HEK293 (cell line): ENCODE measurements around the gene ENO3.

Source experiments
- CTCF ChIA-PET: fragments of 350-600 bp; formaldehyde crosslinking; extraction: SDS; loops from one replicate; lab custom pipeline; 2021; ENCODE audit warnings: antibody characterized with exemption; lab: Yijun Ruan, JAX
- POLR2A ChIA-PET: fragments of 300-600 bp; formaldehyde crosslinking; extraction: SDS; loops from one replicate; lab custom pipeline; 2020; ENCODE audit warnings: antibody characterized with exemption, inconsistent platforms; lab: Yijun Ruan, JAX
- H3K27ac ChIP-seq: fragments of 200-500 bp; sonication (Bioruptor generic); 2 replicates; pipeline ENCODE4 v1.5.1; 2014; ENCODE audit warnings: low read depth, low read length, control low read depth, inconsistent platforms; ENCODE audit errors: extremely low read depth
- H3K36me3 ChIP-seq, 2 experiments: fragments of 200-500 bp in 1 of 2; sonication (Bioruptor generic) in 1 of 2; 1 replicate in 1 of 2; 2 replicates in 1 of 2; pipeline ENCODE4 v1.5.1; 2014 to 2017; ENCODE audit warnings: inconsistent platforms in 2 of 2, low read length in 2 of 2; ENCODE audit not compliant: control insufficient read depth in 2 of 2, insufficient read depth in 1 of 2
- H3K4me1 ChIP-seq: fragments of 200-500 bp; sonication (Bioruptor generic); 2 replicates; pipeline ENCODE4 v1.5.1; 2014; ENCODE audit warnings: mild to moderate bottlenecking, low read length, inconsistent platforms; ENCODE audit not compliant: control insufficient read depth, insufficient read depth
- H3K4me3 ChIP-seq: 2 replicates; pipeline ENCODE4 v1.5.1; 2011; ENCODE audit warnings: low read depth, mild to moderate bottlenecking, control low read depth, low read length, moderate library complexity
- H3K9me3 ChIP-seq: fragments of 200-500 bp; sonication (Bioruptor generic); 2 replicates; pipeline ENCODE4 v1.5.1; 2014; ENCODE audit warnings: low read depth, low read length, inconsistent platforms; ENCODE audit not compliant: control insufficient read depth, insufficient read depth
- GLI2 ChIP-seq: fragments of 450-650 bp; formaldehyde crosslinking; IDR thresholded peaks from 2 replicates; pipeline ENCODE4; 2017; ENCODE audit warnings: missing biosample characterization, missing genetic modification characterization, low read depth, borderline replicate concordance
- GLI4 ChIP-seq: fragments of 450-650 bp; formaldehyde crosslinking; IDR thresholded peaks from 2 replicates; pipeline ENCODE4 v1.5.1; 2016; ENCODE audit warnings: missing biosample characterization, missing genetic modification characterization
- HOXD13 ChIP-seq: sonication (generic); formaldehyde crosslinking; IDR thresholded peaks from 2 replicates; pipeline ENCODE4 v1.8.0; 2022; ENCODE audit warnings: missing genetic modification reagents, borderline replicate concordance
- SALL2 ChIP-seq: fragments of 450-650 bp; formaldehyde crosslinking; IDR thresholded peaks from 2 replicates; pipeline ENCODE4 v1.5.0; 2017; ENCODE audit warnings: missing biosample characterization, mild to moderate bottlenecking, missing genetic modification characterization, borderline replicate concordance
- ZBTB7A ChIP-seq: fragments of 450-650 bp; formaldehyde crosslinking; IDR thresholded peaks from 2 replicates; pipeline ENCODE4 v1.5.1; 2016; ENCODE audit warnings: low read depth, missing biosample characterization, missing genetic modification characterization
- ZNF138 ChIP-seq: fragments of 450-650 bp; formaldehyde crosslinking; IDR thresholded peaks from 2 replicates; pipeline ENCODE4 v1.5.1; 2016; ENCODE audit warnings: missing biosample characterization, missing genetic modification characterization, borderline replicate concordance
- ZNF146 ChIP-seq: fragments of 450-650 bp; formaldehyde crosslinking; IDR thresholded peaks from 2 replicates; pipeline ENCODE4 v1.5.1; 2016; ENCODE audit warnings: missing biosample characterization, missing genetic modification characterization
- ZNF211 ChIP-seq: fragments of 450-650 bp; formaldehyde crosslinking; IDR thresholded peaks from 2 replicates; pipeline ENCODE4 v1.5.1; 2016; ENCODE audit warnings: low read depth, missing biosample characterization, missing genetic modification characterization
- ZNF266 ChIP-seq: fragments of 450-650 bp; formaldehyde crosslinking; IDR thresholded peaks from 2 replicates; pipeline ENCODE4 v1.5.1; 2016; ENCODE audit warnings: missing biosample characterization, missing genetic modification characterization, low read depth
- ZNF501 ChIP-seq: fragments of 450-650 bp; formaldehyde crosslinking; IDR thresholded peaks from 2 replicates; pipeline ENCODE4 v1.5.1; 2016; ENCODE audit warnings: missing biosample characterization, missing genetic modification characterization
- ZNF549 ChIP-seq: fragments of 450-650 bp; IDR thresholded peaks from 2 replicates; pipeline ENCODE4 v1.5.1; 2018; ENCODE audit warnings: missing biosample characterization, missing genetic modification characterization, mild to moderate bottlenecking, inconsistent platforms, moderate library complexity
- ZNF558 ChIP-seq: fragments of 450-650 bp; formaldehyde crosslinking; IDR thresholded peaks from 2 replicates; pipeline ENCODE4 v1.5.1; 2016; ENCODE audit warnings: missing biosample characterization, missing genetic modification characterization
- ZNF560 ChIP-seq: fragments of 450-650 bp; formaldehyde crosslinking; IDR thresholded peaks from 2 replicates; pipeline ENCODE4 v1.5.1; 2017; ENCODE audit warnings: missing biosample characterization, missing genetic modification characterization, borderline replicate concordance
- ZNF596 ChIP-seq: fragments of 450-650 bp; IDR thresholded peaks from 2 replicates; pipeline ENCODE4 v1.5.0; 2018; ENCODE audit warnings: missing biosample characterization, mild to moderate bottlenecking, missing genetic modification characterization, moderate library complexity
- ZNF629 ChIP-seq: fragments of 450-650 bp; formaldehyde crosslinking; IDR thresholded peaks from 2 replicates; pipeline ENCODE4 v1.5.1; 2017; ENCODE audit warnings: missing biosample characterization, missing genetic modification characterization
- ZNF785 ChIP-seq: fragments of 450-650 bp; formaldehyde crosslinking; IDR thresholded peaks from 2 replicates; pipeline ENCODE4 v1.5.1; 2016; ENCODE audit warnings: missing biosample characterization, missing genetic modification characterization
- ZNF837 ChIP-seq: fragments of 450-650 bp; formaldehyde crosslinking; IDR thresholded peaks from 2 replicates; pipeline ENCODE4 v1.5.1; 2016; ENCODE audit warnings: missing biosample characterization, missing genetic modification characterization
- ZSCAN30 ChIP-seq: fragments of 450-650 bp; IDR thresholded peaks from 2 replicates; pipeline ENCODE4 v1.5.1; 2018; ENCODE audit warnings: missing biosample characterization, mild to moderate bottlenecking, missing genetic modification characterization, moderate library complexity
- TF ChIP-seq, protein P1 (sequence below): fragments of 450-650 bp; formaldehyde crosslinking; optimal IDR thresholded peaks from 2 replicates; pipeline ENCODE3; 2016; ENCODE audit warnings: missing biosample characterization, mild to moderate bottlenecking, missing genetic modification characterization
- TF ChIP-seq, protein P2 (sequence below): sonication (generic); formaldehyde crosslinking; IDR thresholded peaks from 2 replicates; pipeline ENCODE4 v1.8.1; 2022; ENCODE audit warnings: mild to moderate bottlenecking, moderate library complexity, missing genetic modification reagents
- TF ChIP-seq, protein P3 (sequence below): fragments of 450-650 bp; formaldehyde crosslinking; IDR thresholded peaks from 2 replicates; pipeline ENCODE4 v1.5.1; 2016; ENCODE audit warnings: missing biosample characterization, missing genetic modification characterization
- TF ChIP-seq, protein P4 (sequence below): fragments of 450-650 bp; formaldehyde crosslinking; IDR thresholded peaks from 2 replicates; pipeline ENCODE4 v1.5.1; 2016; ENCODE audit warnings: missing biosample characterization, missing genetic modification characterization, borderline replicate concordance

The ENO3 gene

DNA sequence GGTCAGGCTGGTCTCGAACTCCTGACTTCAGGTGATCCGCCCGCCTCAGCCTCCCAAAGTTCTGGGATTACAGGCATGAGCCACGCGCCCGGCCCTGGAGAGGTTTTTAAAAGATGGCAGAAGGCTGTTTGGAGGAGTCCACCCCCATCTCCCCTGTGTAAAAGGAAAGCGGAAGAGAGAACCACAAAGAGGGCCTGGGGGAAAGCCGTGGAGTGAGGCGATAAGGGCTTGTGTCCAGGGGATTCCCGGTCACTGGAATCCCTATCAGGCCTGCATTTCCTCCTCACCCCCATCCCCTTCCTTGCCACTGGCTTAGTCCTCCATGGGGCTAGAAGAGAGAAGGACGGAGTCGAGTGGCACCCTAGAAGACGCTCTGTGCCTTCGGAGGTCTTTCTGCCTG lies 19.0 kb upstream of the ENO3 start, which contains the start of gene GP1BA:
Gene GP1BA (plus strand): TSS at position 315 of the 400 bp plus-strand sequence. CDS start 328 bp downstream, outside the sequence.
- ChIA-PET POLR2A (interaction anchor here (1.0 to 1.6 kb wide), 2 partner anchors 12 to 35 kb away, joined by 3 to 8 read pairs; partner anchors contain the start of gene SPAG7), CTCF (no interaction called here)
- TF ChIP-seq ZNF785 (tag by site-specific recombination) (no peak), ZNF558 (tag by site-specific recombination) (no peak), SALL2 (tag by site-specific recombination) (no peak), ZNF560 (tag by site-specific recombination) (no peak), ZNF211 (tag by site-specific recombination) (no peak), ZSCAN30 (tag by site-specific recombination) (no peak), ZNF596 (tag by site-specific recombination) (no peak), ZNF138 (no peak), ZNF501 (tag by site-specific recombination) (no peak)
- TF ChIP-seq, protein P1, sequence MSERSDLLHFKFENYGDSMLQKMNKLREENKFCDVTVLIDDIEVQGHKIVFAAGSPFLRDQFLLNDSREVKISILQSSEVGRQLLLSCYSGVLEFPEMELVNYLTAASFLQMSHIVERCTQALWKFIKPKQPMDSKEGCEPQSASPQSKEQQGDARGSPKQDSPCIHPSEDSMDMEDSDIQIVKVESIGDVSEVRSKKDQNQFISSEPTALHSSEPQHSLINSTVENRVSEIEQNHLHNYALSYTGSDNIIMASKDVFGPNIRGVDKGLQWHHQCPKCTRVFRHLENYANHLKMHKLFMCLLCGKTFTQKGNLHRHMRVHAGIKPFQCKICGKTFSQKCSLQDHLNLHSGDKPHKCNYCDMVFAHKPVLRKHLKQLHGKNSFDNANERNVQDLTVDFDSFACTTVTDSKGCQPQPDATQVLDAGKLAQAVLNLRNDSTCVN, result no peak
- Histone ChIP-seq H3K9me3 (no peaks in the 10 kb centered on the region), H3K36me3 (peaks cover 8 to 40% of the 10 kb centered on the region in 2 experiments; a peak in 2 of 3 replicates), H3K4me3 (no peak within 1 kb of the TSS), H3K4me1 (no peaks in the 10 kb centered on the region; the same call in 1 of the 2 replicates), H3K27ac (0 out of 2 replicates have a peak within 1 kb of the TSS, but pooled peaks have one; percentile 9)

DNA sequence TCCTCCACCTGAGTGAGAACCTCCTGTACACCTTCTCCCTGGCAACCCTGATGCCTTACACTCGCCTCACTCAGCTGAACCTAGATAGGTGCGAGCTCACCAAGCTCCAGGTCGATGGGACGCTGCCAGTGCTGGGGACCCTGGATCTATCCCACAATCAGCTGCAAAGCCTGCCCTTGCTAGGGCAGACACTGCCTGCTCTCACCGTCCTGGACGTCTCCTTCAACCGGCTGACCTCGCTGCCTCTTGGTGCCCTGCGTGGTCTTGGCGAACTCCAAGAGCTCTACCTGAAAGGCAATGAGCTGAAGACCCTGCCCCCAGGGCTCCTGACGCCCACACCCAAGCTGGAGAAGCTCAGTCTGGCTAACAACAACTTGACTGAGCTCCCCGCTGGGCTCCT lies 18.2 kb upstream of the ENO3 start:
- CTCF ChIA-PET, result no interaction called here
- Histone ChIP-seq H3K4me3 (no peak overlapping the region), H3K4me1 (no peaks in the 10 kb centered on the region; the same call in 1 of the 2 replicates), H3K27ac (no peak overlapping the region)
- POLR2A ChIA-PET, result interaction anchor here (0.7 to 1.6 kb wide), 4 partner anchors 11 to 94 kb away, joined by 3 to 8 read pairs (median 4); partner anchors contain the start of genes PFN1 and SPAG7
- no peak for TF ChIP-seq ZNF837
- no peak for TF ChIP-seq GLI4 (tag by site-specific recombination)
- TF ChIP-seq ZBTB7A (tag by site-specific recombination), result no peak
- TF ChIP-seq, all 188 proteins: peak for 0
- H3K36me3 ChIP-seq, result peaks cover 14 to 48% of the 10 kb centered on the region in 2 experiments
- H3K9me3 ChIP-seq, result no peaks in the 10 kb centered on the region

- ChIA-PET CTCF (interaction anchor here (0.6 to 1.6 kb wide), 4 partner anchors 22 to 201 kb away, joined by 3 to 7 read pairs (median 4); no protein-coding TSS in a partner anchor), POLR2A (interaction anchor here (0.8 to 1.7 kb wide), 7 partner anchors 10 to 33 kb away, joined by 4 to 9 read pairs (median 7); partner anchors contain the start of genes PFN1 and SPAG7)
- H3K27ac ChIP-seq, result no peak overlapping the region
- H3K36me3 ChIP-seq, result peaks cover 14 to 57% of the 10 kb centered on the region in 2 experiments
- no peak overlapping the region for H3K4me3 ChIP-seq
- H3K4me1 ChIP-seq, result peaks cover 2% of the 10 kb centered on the region
- no peaks in the 10 kb centered on the region for H3K9me3 ChIP-seq
- TF ChIP-seq ZNF549 (tag by site-specific recombination) (no peak), HOXD13 (no peak), GLI2 (tag by site-specific recombination) (no peak), ZNF146 (tag by site-specific recombination) (no peak), ZNF266 (tag by site-specific recombination) (no peak), ZNF629 (tag by site-specific recombination) (no peak)
- TF ChIP-seq, protein P2, sequence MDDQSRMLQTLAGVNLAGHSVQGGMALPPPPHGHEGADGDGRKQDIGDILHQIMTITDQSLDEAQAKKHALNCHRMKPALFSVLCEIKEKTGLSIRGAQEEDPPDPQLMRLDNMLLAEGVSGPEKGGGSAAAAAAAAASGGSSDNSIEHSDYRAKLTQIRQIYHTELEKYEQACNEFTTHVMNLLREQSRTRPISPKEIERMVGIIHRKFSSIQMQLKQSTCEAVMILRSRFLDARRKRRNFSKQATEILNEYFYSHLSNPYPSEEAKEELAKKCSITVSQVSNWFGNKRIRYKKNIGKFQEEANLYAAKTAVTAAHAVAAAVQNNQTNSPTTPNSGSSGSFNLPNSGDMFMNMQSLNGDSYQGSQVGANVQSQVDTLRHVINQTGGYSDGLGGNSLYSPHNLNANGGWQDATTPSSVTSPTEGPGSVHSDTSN (CRISPR knock-in tag), result no peak
- TF ChIP-seq, protein P3, sequence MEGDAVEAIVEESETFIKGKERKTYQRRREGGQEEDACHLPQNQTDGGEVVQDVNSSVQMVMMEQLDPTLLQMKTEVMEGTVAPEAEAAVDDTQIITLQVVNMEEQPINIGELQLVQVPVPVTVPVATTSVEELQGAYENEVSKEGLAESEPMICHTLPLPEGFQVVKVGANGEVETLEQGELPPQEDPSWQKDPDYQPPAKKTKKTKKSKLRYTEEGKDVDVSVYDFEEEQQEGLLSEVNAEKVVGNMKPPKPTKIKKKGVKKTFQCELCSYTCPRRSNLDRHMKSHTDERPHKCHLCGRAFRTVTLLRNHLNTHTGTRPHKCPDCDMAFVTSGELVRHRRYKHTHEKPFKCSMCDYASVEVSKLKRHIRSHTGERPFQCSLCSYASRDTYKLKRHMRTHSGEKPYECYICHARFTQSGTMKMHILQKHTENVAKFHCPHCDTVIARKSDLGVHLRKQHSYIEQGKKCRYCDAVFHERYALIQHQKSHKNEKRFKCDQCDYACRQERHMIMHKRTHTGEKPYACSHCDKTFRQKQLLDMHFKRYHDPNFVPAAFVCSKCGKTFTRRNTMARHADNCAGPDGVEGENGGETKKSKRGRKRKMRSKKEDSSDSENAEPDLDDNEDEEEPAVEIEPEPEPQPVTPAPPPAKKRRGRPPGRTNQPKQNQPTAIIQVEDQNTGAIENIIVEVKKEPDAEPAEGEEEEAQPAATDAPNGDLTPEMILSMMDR (tag by site-specific recombination), result no peak
- TF ChIP-seq, protein P4, sequence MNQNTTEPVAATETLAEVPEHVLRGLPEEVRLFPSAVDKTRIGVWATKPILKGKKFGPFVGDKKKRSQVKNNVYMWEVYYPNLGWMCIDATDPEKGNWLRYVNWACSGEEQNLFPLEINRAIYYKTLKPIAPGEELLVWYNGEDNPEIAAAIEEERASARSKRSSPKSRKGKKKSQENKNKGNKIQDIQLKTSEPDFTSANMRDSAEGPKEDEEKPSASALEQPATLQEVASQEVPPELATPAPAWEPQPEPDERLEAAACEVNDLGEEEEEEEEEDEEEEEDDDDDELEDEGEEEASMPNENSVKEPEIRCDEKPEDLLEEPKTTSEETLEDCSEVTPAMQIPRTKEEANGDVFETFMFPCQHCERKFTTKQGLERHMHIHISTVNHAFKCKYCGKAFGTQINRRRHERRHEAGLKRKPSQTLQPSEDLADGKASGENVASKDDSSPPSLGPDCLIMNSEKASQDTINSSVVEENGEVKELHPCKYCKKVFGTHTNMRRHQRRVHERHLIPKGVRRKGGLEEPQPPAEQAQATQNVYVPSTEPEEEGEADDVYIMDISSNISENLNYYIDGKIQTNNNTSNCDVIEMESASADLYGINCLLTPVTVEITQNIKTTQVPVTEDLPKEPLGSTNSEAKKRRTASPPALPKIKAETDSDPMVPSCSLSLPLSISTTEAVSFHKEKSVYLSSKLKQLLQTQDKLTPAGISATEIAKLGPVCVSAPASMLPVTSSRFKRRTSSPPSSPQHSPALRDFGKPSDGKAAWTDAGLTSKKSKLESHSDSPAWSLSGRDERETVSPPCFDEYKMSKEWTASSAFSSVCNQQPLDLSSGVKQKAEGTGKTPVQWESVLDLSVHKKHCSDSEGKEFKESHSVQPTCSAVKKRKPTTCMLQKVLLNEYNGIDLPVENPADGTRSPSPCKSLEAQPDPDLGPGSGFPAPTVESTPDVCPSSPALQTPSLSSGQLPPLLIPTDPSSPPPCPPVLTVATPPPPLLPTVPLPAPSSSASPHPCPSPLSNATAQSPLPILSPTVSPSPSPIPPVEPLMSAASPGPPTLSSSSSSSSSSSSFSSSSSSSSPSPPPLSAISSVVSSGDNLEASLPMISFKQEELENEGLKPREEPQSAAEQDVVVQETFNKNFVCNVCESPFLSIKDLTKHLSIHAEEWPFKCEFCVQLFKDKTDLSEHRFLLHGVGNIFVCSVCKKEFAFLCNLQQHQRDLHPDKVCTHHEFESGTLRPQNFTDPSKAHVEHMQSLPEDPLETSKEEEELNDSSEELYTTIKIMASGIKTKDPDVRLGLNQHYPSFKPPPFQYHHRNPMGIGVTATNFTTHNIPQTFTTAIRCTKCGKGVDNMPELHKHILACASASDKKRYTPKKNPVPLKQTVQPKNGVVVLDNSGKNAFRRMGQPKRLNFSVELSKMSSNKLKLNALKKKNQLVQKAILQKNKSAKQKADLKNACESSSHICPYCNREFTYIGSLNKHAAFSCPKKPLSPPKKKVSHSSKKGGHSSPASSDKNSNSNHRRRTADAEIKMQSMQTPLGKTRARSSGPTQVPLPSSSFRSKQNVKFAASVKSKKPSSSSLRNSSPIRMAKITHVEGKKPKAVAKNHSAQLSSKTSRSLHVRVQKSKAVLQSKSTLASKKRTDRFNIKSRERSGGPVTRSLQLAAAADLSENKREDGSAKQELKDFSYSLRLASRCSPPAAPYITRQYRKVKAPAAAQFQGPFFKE (tag by site-specific recombination), result no peak
Measured at GRCh38 chr17:4933646-4934045, 17.3 kb upstream of the ENO3 start.
